Fibroblast of lung (primary cell): ENCODE data around the gene RPF1. TPM values are rescaled to one million over a fixed set of nuclear protein-coding genes. Genes with fewer than 3 reads are reported as not detected.

Experiments
- DNase-seq, 2 donors: peaks; one replicate each; pipeline versions ENCODE4 v3.0.0 to v3.0.0-alpha.2; 2010; ENCODE audit warnings: low read depth in 2 of 2
- H2AFZ ChIP-seq: 2 replicates; pipeline ENCODE4 v1.5.1; 2012; ENCODE audit warnings: low read length, control low read depth, inconsistent platforms
- H3K27ac ChIP-seq: 2 replicates; pipeline ENCODE4 v1.5.1; 2011; ENCODE audit warnings: low read length, control low read depth; ENCODE audit not compliant: insufficient read depth
- H3K27me3 ChIP-seq: 2 replicates; pipeline ENCODE4 v1.5.1; 2011; ENCODE audit warnings: mild to moderate bottlenecking, low read length; ENCODE audit not compliant: control insufficient read depth, insufficient read depth
- H3K36me3 ChIP-seq: 2 replicates; pipeline ENCODE4 v1.5.1; 2011; ENCODE audit warnings: low read length; ENCODE audit not compliant: control insufficient read depth, insufficient read depth
- H3K4me1 ChIP-seq: 2 replicates; pipeline ENCODE4 v1.5.1; 2011; ENCODE audit warnings: low read length; ENCODE audit not compliant: control insufficient read depth, insufficient read depth; ENCODE audit errors: extremely low read depth
- H3K4me2 ChIP-seq: 2 replicates; pipeline ENCODE4 v1.5.1; 2011; ENCODE audit warnings: low read length, control low read depth; ENCODE audit not compliant: insufficient read depth; ENCODE audit errors: extremely low read depth
- H3K4me3 ChIP-seq, 4 experiments: fragments of 200-600 bp in 1 of 4; sonication (generic) in 1 of 4; replicated peaks in 1 of 4; 2 replicates each; pipeline ENCODE4 v1.5.1; 2011 to 2016; ENCODE audit warnings: low read length in 4 of 4, low read depth in 3 of 4, mild to moderate bottlenecking in 3 of 4, control low read depth in 2 of 4, inconsistent platforms in 1 of 4, mixed read lengths in 1 of 4; ENCODE audit not compliant: insufficient read depth in 1 of 4; ENCODE audit errors: control extremely low read depth in 1 of 4
- H3K79me2 ChIP-seq: 2 replicates; pipeline ENCODE4 v1.5.1; 2012; ENCODE audit warnings: mild to moderate bottlenecking, low read length, inconsistent platforms; ENCODE audit not compliant: control insufficient read depth, insufficient read depth
- H3K9ac ChIP-seq: 2 replicates; pipeline ENCODE4 v1.5.1; 2011; ENCODE audit warnings: mild to moderate bottlenecking, low read length, control low read depth; ENCODE audit not compliant: insufficient read depth
- H3K9me3 ChIP-seq: 2 replicates; pipeline ENCODE4 v1.5.1; 2012; ENCODE audit warnings: low read depth, low read length; ENCODE audit not compliant: control insufficient read depth, insufficient read depth
- H4K20me1 ChIP-seq: 2 replicates; pipeline ENCODE4 v1.5.1; 2011; ENCODE audit warnings: low read length; ENCODE audit not compliant: control insufficient read depth, insufficient read depth; ENCODE audit errors: extremely low read depth
- EZH2 ChIP-seq: IDR thresholded peaks from 2 replicates; pipeline ENCODE4 v1.5.1; 2012; ENCODE audit warnings: low read length, control low read depth, mild to moderate bottlenecking; ENCODE audit errors: missing control alignments
- polyA plus RNA-seq, 2 donors: library from polyadenylated mRNA; depleted of rRNA in 1 of 2; stranded (reverse) in 1 of 2; unstranded in 1 of 2; fragments of >200 nt; gene quantifications; 2 replicates each; pipeline ENCODE4 v1.2.1, GENCODE V29; 2011 to 2012; ENCODE audit warnings: missing spikeins in 1 of 2
- total RNA-seq: library from RNA; depleted of rRNA; stranded (reverse); fragments of >200 nt; gene quantifications from 2 replicates; pipeline ENCODE4 v1.2.1, GENCODE V29; 2014
- TF ChIP-seq, protein P1 (sequence below), 2 donors: IDR thresholded peaks in 1 of 2; conservative IDR thresholded peaks in 1 of 2; 1 replicate in 1 of 2; 2 replicates in 1 of 2; pipeline ENCODE4 v1.5.1; 2011 to 2012; ENCODE audit warnings: low read length in 2 of 2, control low read depth in 1 of 2, inconsistent platforms in 1 of 2, low read depth in 1 of 2, mild to moderate bottlenecking in 1 of 2

The RPF1 gene
- total and polyA plus RNA-seq, 2 donors (not counting 1 experiment from before 2014, with no cell fraction given), result 32.2 to 40.6 TPM

DNA sequence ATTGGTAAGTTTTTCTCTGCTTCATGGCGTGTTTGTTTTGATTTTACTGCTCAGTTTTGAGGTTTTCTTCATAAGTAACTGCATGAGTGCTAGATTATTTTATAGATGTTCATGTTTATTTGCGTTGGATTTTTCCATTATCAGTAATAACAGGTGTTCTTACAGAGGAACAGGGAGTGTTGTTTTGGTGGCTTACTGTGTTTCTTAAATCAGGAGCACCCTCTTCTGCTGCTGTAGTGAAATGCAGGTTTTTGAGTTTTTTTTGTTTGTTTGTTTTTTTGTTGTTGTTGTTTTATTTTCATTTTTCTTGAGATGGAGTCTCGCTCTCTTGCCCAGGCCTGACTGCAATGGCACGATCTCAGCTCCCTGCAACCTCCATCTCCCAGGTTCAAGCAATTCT lies 62.6 kb downstream of the RPF1 start:
- Histone ChIP-seq H3K27ac (no peak overlapping the region), H3K27me3 (no peaks in the 10 kb centered on the region), H3K4me2 (no peak overlapping the region), H3K9me3 (no peaks in the 10 kb centered on the region), H3K36me3 (no peaks in the 10 kb centered on the region), H3K4me1 (no peaks in the 10 kb centered on the region), H3K4me3 (no peak overlapping the region), H3K9ac (no peak overlapping the region), H4K20me1 (no peaks in the 10 kb centered on the region), H3K79me2 (no peaks in the 10 kb centered on the region), H2AFZ (no peak overlapping the region)
- DNase-seq, result peak in 1 of 2 donors; percentile 15
- TF ChIP-seq EZH2, result no peak
- TF ChIP-seq, protein P1, sequence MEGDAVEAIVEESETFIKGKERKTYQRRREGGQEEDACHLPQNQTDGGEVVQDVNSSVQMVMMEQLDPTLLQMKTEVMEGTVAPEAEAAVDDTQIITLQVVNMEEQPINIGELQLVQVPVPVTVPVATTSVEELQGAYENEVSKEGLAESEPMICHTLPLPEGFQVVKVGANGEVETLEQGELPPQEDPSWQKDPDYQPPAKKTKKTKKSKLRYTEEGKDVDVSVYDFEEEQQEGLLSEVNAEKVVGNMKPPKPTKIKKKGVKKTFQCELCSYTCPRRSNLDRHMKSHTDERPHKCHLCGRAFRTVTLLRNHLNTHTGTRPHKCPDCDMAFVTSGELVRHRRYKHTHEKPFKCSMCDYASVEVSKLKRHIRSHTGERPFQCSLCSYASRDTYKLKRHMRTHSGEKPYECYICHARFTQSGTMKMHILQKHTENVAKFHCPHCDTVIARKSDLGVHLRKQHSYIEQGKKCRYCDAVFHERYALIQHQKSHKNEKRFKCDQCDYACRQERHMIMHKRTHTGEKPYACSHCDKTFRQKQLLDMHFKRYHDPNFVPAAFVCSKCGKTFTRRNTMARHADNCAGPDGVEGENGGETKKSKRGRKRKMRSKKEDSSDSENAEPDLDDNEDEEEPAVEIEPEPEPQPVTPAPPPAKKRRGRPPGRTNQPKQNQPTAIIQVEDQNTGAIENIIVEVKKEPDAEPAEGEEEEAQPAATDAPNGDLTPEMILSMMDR (conservative IDR thresholded peaks at IDR 0.05 in 1 of 2, IDR thresholded peaks at IDR 0.05 in 1 of 2; ENCODE audit: low read depth in 1 of 2, low read length in 2 of 2), result peak in 1 of 2 donors; percentile 11

Other genes starting within 250 kb of the RPF1 start
- gene SAMD13, start 177.6 kb upstream of the RPF1 start, total RNA-seq, result 1.3 and 2.5 TPM in 2 replicates
- gene SAMD13, start 177.6 kb upstream of the RPF1 start, polyA plus RNA-seq, result 0.44 and 0.68 TPM in 2 replicates
- not detected in 2 replicates for gene DNASE2B, start 80.8 kb upstream of the RPF1 start, total RNA-seq
- gene DNASE2B, start 80.8 kb upstream of the RPF1 start, polyA plus RNA-seq, result not detected in 2 replicates
- 1.0 and 1.7 TPM in 2 replicates for gene SPATA1, start 27.1 kb downstream of the RPF1 start, total RNA-seq
- 0.54 and 0.96 TPM in 2 replicates for gene SPATA1, start 27.1 kb downstream of the RPF1 start, polyA plus RNA-seq
- gene GNG5, start 27.3 kb downstream of the RPF1 start, total RNA-seq, result 9.5 and 13.7 TPM in 2 replicates
- gene GNG5, start 27.3 kb downstream of the RPF1 start, polyA plus RNA-seq, result 59.4 and 73.3 TPM in 2 replicates
- 6.7 and 10.1 TPM in 2 replicates for gene CTBS, start 95.2 kb downstream of the RPF1 start, total RNA-seq
- 25.2 and 35.5 TPM in 2 replicates for gene CTBS, start 95.2 kb downstream of the RPF1 start, polyA plus RNA-seq
- 23.1 and 41.5 TPM in 2 replicates for gene SSX2IP, start 211.2 kb downstream of the RPF1 start, total RNA-seq
- 13.8 and 35.8 TPM in 2 replicates for gene SSX2IP, start 211.2 kb downstream of the RPF1 start, polyA plus RNA-seq